Nephron progenitor cell (in vitro differentiated cells): ENCODE results near the gene CAMK1D.

Experiments
- DNase-seq: peaks from one replicate; pipeline ENCODE4 v3.0.0; 2021
- H3K27ac Mint-ChIP-seq: 2 replicates; pipeline ENCODE4 v1.8.0; 2021; ENCODE audit warnings: mild to moderate bottlenecking, moderate library complexity, mixed read lengths
- H3K27me3 Mint-ChIP-seq: 2 replicates; pipeline ENCODE4 v1.8.0; 2021; ENCODE audit warnings: mild to moderate bottlenecking, low read depth, mixed read lengths; ENCODE audit not compliant: poor library complexity
- H3K36me3 Mint-ChIP-seq: 2 replicates; pipeline ENCODE4 v1.8.0; 2021; ENCODE audit warnings: low read depth, mixed read lengths
- H3K4me1 Mint-ChIP-seq: 2 replicates; pipeline ENCODE4 v1.8.0; 2021; ENCODE audit warnings: mixed read lengths
- H3K4me3 Mint-ChIP-seq: 2 replicates; pipeline ENCODE4 v1.8.0; 2021; ENCODE audit warnings: mild to moderate bottlenecking, moderate library complexity, mixed read lengths
- H3K9me3 Mint-ChIP-seq: 2 replicates; pipeline ENCODE4 v1.8.0; 2021; ENCODE audit warnings: mild to moderate bottlenecking, moderate library complexity, mixed read lengths
- CTCF ChIP-seq: fragments of 200-600 bp; sonication (generic); IDR thresholded peaks from 2 replicates; pipeline ENCODE4 v1.5.0; 2021; ENCODE audit warnings: antibody characterized with exemption

The CAMK1D gene

GRCh38 chr10:12448729-12449391, 99.5 kb downstream of the CAMK1D start:
- Mint-ChIP-seq H3K27ac (no peak overlapping the region), H3K9me3 (no peaks in the 10 kb centered on the region), H3K27me3 (peaks cover 8% of the 10 kb centered on the region), H3K4me3 (no peak overlapping the region), H3K4me1 (no peaks in the 10 kb centered on the region), H3K36me3 (no peaks in the 10 kb centered on the region)
- DNase-seq, result no peak
- no peak for TF ChIP-seq CTCF

GRCh38 chr10:12455318-12455717, 106.0 kb downstream of the CAMK1D start:
- H3K27me3 Mint-ChIP-seq, result peaks cover 3% of the 10 kb centered on the region
- H3K4me3 Mint-ChIP-seq, result no peak overlapping the region
- no peak for TF ChIP-seq CTCF
- DNase-seq, result no peak
- no peak overlapping the region for H3K27ac Mint-ChIP-seq
- peaks cover 32% of the 10 kb centered on the region for H3K4me1 Mint-ChIP-seq
- H3K36me3 Mint-ChIP-seq, result no peaks in the 10 kb centered on the region
- no peaks in the 10 kb centered on the region for H3K9me3 Mint-ChIP-seq

GRCh38 chr10:12455766-12456165, 106.4 kb downstream of the CAMK1D start:
- no peaks in the 10 kb centered on the region for H3K9me3 Mint-ChIP-seq
- no peaks in the 10 kb centered on the region for H3K36me3 Mint-ChIP-seq
- peaks cover 3% of the 10 kb centered on the region for H3K27me3 Mint-ChIP-seq
- peaks cover 32% of the 10 kb centered on the region for H3K4me1 Mint-ChIP-seq
- no peak for DNase-seq
- no peak for TF ChIP-seq CTCF
- H3K27ac Mint-ChIP-seq, result no peak overlapping the region
- H3K4me3 Mint-ChIP-seq, result no peak overlapping the region

- no peak for TF ChIP-seq CTCF
- DNase-seq, result no peak
- Mint-ChIP-seq H3K27me3 (peaks cover 2% of the 10 kb centered on the region), H3K9me3 (peaks cover 4% of the 10 kb centered on the region), H3K36me3 (no peaks in the 10 kb centered on the region), H3K4me3 (no peak overlapping the region), H3K27ac (no peak overlapping the region), H3K4me1 (peaks cover 40% of the 10 kb centered on the region)
Observed at GRCh38 chr10:12459340-12459739, 110.0 kb downstream of the CAMK1D start.

GRCh38 chr10:12459762-12460161, 110.4 kb downstream of the CAMK1D start:
- Mint-ChIP-seq H3K27ac (peak overlapping the region; percentile 26), H3K27me3 (peaks cover 2% of the 10 kb centered on the region), H3K9me3 (peaks cover 4% of the 10 kb centered on the region), H3K4me3 (no peak overlapping the region), H3K36me3 (no peaks in the 10 kb centered on the region), H3K4me1 (peaks cover 41% of the 10 kb centered on the region)
- no peak for TF ChIP-seq CTCF
- DNase-seq, result no peak

GRCh38 chr10:12463459-12463838, 114.1 kb downstream of the CAMK1D start:
- TF ChIP-seq CTCF, result no peak
- H3K27me3 Mint-ChIP-seq, result peaks cover 2% of the 10 kb centered on the region
- H3K4me1 Mint-ChIP-seq, result peaks cover 38% of the 10 kb centered on the region

More at GRCh38 chr10:12463459-12463838, 114.1 kb downstream of the CAMK1D start:
- no peak for DNase-seq
- Mint-ChIP-seq H3K36me3 (no peaks in the 10 kb centered on the region), H3K9me3 (peaks cover 4% of the 10 kb centered on the region), H3K27ac (no peak overlapping the region), H3K4me3 (no peak overlapping the region)
